Endothelial cell of umbilical vein (primary cell): ENCODE measurements around the gene ZFP14. TPM values are rescaled to one million over a fixed set of nuclear protein-coding genes. Genes with fewer than 3 reads are reported as not detected.
"Not testable (repeated sequence)": the region's sequence is repeated elsewhere in the genome, so short reads cannot be mapped to it uniquely, and the experiment has no call there.

Experiments used
- BruUV-seq: library from RNA; stranded (reverse); fragments of 400-500 nt; replicated peaks from 2 replicates; lab custom pipeline; 2021; lab: Mats Ljungman, UMichigan
- CTCF ChIA-PET: fragments of 300-600, 350-600 bp; sonication (Branson Sonifier 250); formaldehyde crosslinking; loops from one replicate; lab custom pipeline; 2021; ENCODE audit warnings: antibody characterized with exemption, inconsistent platforms; lab: Charles Lee
- POLR2A ChIA-PET: fragments of 300-600, 350-600 bp; sonication (Branson Sonifier 250); formaldehyde crosslinking; loops from one replicate; lab custom pipeline; 2021; ENCODE audit warnings: antibody characterized with exemption, inconsistent platforms; lab: Charles Lee
- DNase-seq: peaks from one replicate; pipeline ENCODE4 v3.0.0-alpha.2; 2011; ENCODE audit warnings: low read depth, low spot score
- FAIRE-seq: peaks from 2 replicates; lab custom pipeline; 2011; peaks lifted over from hg19 to GRCh38; lab: Jason Lieb, UNC
- H2AFZ ChIP-seq: 2 replicates; pipeline ENCODE4 v1.6.0; 2012; ENCODE audit warnings: low read depth, low read length, control low read depth, inconsistent platforms
- H3K27ac ChIP-seq: 2 replicates; pipeline ENCODE4 v1.5.1; 2011; ENCODE audit warnings: low read depth, mild to moderate bottlenecking, control low read depth, low read length, moderate library complexity; ENCODE audit not compliant: insufficient read depth
- H3K27me3 ChIP-seq, 2 experiments: 2 replicates each; pipeline versions ENCODE4 v1.6.0 to v1.6.1; 2011; ENCODE audit warnings: low read length in 2 of 2, mixed read lengths in 1 of 2; ENCODE audit not compliant: control insufficient read depth in 2 of 2, insufficient read depth in 2 of 2
- H3K36me3 ChIP-seq, 2 experiments: 2 replicates in 1 of 2; 3 replicates in 1 of 2; pipeline ENCODE4 v1.5.1; 2011; ENCODE audit warnings: low read length in 2 of 2, mild to moderate bottlenecking in 1 of 2, moderate library complexity in 1 of 2; ENCODE audit not compliant: control insufficient read depth in 2 of 2, insufficient read depth in 2 of 2; ENCODE audit errors: extremely low read depth in 1 of 2
- H3K4me1 ChIP-seq: 3 replicates; pipeline ENCODE4 v1.5.1; 2011; ENCODE audit warnings: mild to moderate bottlenecking, low read length; ENCODE audit not compliant: control insufficient read depth, insufficient read depth; ENCODE audit errors: extremely low read depth
- H3K4me2 ChIP-seq: 2 replicates; pipeline ENCODE4 v1.6.1; 2011; ENCODE audit warnings: low read length, control low read depth, mixed read lengths; ENCODE audit not compliant: insufficient read depth
- H3K4me3 ChIP-seq, 3 experiments: fragments of 200-600 bp in 1 of 3; sonication (generic), shearing (Covaris generic) in 1 of 3; replicated peaks in 1 of 3; 2 replicates each; pipeline ENCODE4 v1.5.1; 2011 to 2016; ENCODE audit warnings: control low read depth in 3 of 3, low read length in 3 of 3, mild to moderate bottlenecking in 2 of 3, inconsistent platforms in 1 of 3, low read depth in 1 of 3, moderate library complexity in 1 of 3; ENCODE audit not compliant: insufficient read depth in 1 of 3
- H3K79me2 ChIP-seq: 2 replicates; pipeline ENCODE4 v1.6.0; 2012; ENCODE audit warnings: low read length, inconsistent platforms; ENCODE audit not compliant: control insufficient read depth, insufficient read depth
- H3K9ac ChIP-seq: replicated peaks from 2 replicates; pipeline ENCODE3; 2011; ENCODE audit warnings: low read length, control low read depth; ENCODE audit not compliant: insufficient read depth; ENCODE audit errors: extremely low read depth
- H3K9me1 ChIP-seq: replicated peaks from 3 replicates; pipeline ENCODE4 v1.6.0; 2011; ENCODE audit warnings: mild to moderate bottlenecking, low read length; ENCODE audit not compliant: control insufficient read depth, insufficient read depth; ENCODE audit errors: extremely low read depth
- H3K9me3 ChIP-seq: replicated peaks from 2 replicates; pipeline ENCODE4 v1.5.1; 2012; ENCODE audit warnings: low read length, inconsistent platforms; ENCODE audit not compliant: control insufficient read depth, insufficient read depth
- H4K20me1 ChIP-seq: replicated peaks from 2 replicates; pipeline ENCODE3; 2011; ENCODE audit warnings: mild to moderate bottlenecking, low read length; ENCODE audit not compliant: control insufficient read depth, insufficient read depth; ENCODE audit errors: extremely low read depth
- dilution Hi-C: fragments of 300-500 bp; cut with MboI; formaldehyde crosslinking; loops from one replicate; pipeline ENCODE4 v1.15.0; 2019; ENCODE audit warnings: low sequenced_read_pairs; ENCODE audit not compliant: extremely low pct_ligation_motif_present
- intact Hi-C: fragments of 100-400 bp; cut with micrococcal nuclease; formaldehyde crosslinking; loops from one replicate; pipeline ENCODE4 v1.10.0; 2022
- polyA plus RNA-seq, 4 experiments: library from polyadenylated mRNA; depleted of rRNA in 3 of 4; stranded (reverse) in 3 of 4; unstranded in 1 of 4; fragments of >200 nt; gene quantifications; 2 replicates each; pipeline versions ENCODE4 v1.2.1 to v1.2.3, GENCODE V29; 2011 to 2012; ENCODE audit warnings: missing spikeins in 1 of 4
- total RNA-seq: library from RNA; stranded (reverse); gene quantifications from 2 replicates; pipeline ENCODE4 v1.2.3, GENCODE V29; 2021

Gene ZFP14
- total and polyA plus RNA-seq, 2 donors (not counting 3 experiments of a cell fraction or from before 2014, with no cell fraction given): 0.59 to 2.6 TPM

GRCh38 chr19:36309759-36310158, 69.2 kb downstream of the ZFP14 start:
- H3K9ac ChIP-seq, H3K36me3 ChIP-seq, H3K79me2 ChIP-seq, POLR2A ChIA-PET, H3K9me1 ChIP-seq, H3K27ac ChIP-seq, H2AFZ ChIP-seq, H3K4me1 ChIP-seq, CTCF ChIA-PET, H3K27me3 ChIP-seq, H3K4me3 ChIP-seq, intact Hi-C loops, DNase-seq, dilution Hi-C loops, H3K9me3 ChIP-seq, BruUV-seq, H3K4me2 ChIP-seq, FAIRE-seq, H4K20me1 ChIP-seq: not testable (repeated sequence)

- H3K9ac ChIP-seq, H3K4me1 ChIP-seq, DNase-seq, H3K4me3 ChIP-seq, BruUV-seq, H3K27ac ChIP-seq, H3K4me2 ChIP-seq, FAIRE-seq, H3K9me1 ChIP-seq, CTCF ChIA-PET, POLR2A ChIA-PET, H3K36me3 ChIP-seq, H2AFZ ChIP-seq, H3K79me2 ChIP-seq, H4K20me1 ChIP-seq, intact Hi-C loops, H3K9me3 ChIP-seq, dilution Hi-C loops, H3K27me3 ChIP-seq: not testable (repeated sequence)
Observed at GRCh38 chr19:36309309-36309708, 69.7 kb downstream of the ZFP14 start.

- DNase-seq, intact Hi-C loops: not testable (repeated sequence)
Observed at GRCh38 chr19:36292317-36292716, 86.7 kb downstream of the ZFP14 start.

More at GRCh38 chr19:36292317-36292716, 86.7 kb downstream of the ZFP14 start:
- CTCF ChIA-PET, H2AFZ ChIP-seq, H3K36me3 ChIP-seq, BruUV-seq, FAIRE-seq, H3K27me3 ChIP-seq, H3K9me1 ChIP-seq, dilution Hi-C loops, H3K9me3 ChIP-seq, POLR2A ChIA-PET, H3K27ac ChIP-seq, H3K4me1 ChIP-seq, H3K79me2 ChIP-seq, H4K20me1 ChIP-seq, H3K4me3 ChIP-seq, H3K9ac ChIP-seq, H3K4me2 ChIP-seq: not testable (repeated sequence)

Other genes with a start within 250 kb of the ZFP14 start
- 722 and 777 TPM in 2 replicates for gene CAPNS1, start 239.1 kb downstream of the ZFP14 start, total RNA-seq
- gene CAPNS1, start 239.1 kb downstream of the ZFP14 start, polyA plus RNA-seq: 1,095 and 1,235 TPM in 2 replicates
- 26.8 and 35.2 TPM in 2 replicates for gene COX7A1, start 226.8 kb downstream of the ZFP14 start, total RNA-seq
- gene COX7A1, start 226.8 kb downstream of the ZFP14 start, polyA plus RNA-seq: 10.6 and 11.6 TPM in 2 replicates
- gene ZNF565, start 164.5 kb downstream of the ZFP14 start, total RNA-seq: 3.1 and 3.6 TPM in 2 replicates
- gene ZNF565, start 164.5 kb downstream of the ZFP14 start, polyA plus RNA-seq: 1.4 and 1.8 TPM in 2 replicates
- gene ZNF146, start 164.1 kb downstream of the ZFP14 start, total RNA-seq: 63.3 and 65.9 TPM in 2 replicates
- 9.7 and 17.8 TPM in 2 replicates for gene ZNF146, start 164.1 kb downstream of the ZFP14 start, polyA plus RNA-seq
- 3.7 and 3.9 TPM in 2 replicates for gene ZFP82, start 39.4 kb upstream of the ZFP14 start, total RNA-seq
- gene ZFP82, start 39.4 kb upstream of the ZFP14 start, polyA plus RNA-seq: 1.4 and 1.8 TPM in 2 replicates
- 8.3 and 8.5 TPM in 2 replicates for gene ZNF566, start 110.4 kb upstream of the ZFP14 start, total RNA-seq
- 4.0 and 4.7 TPM in 2 replicates for gene ZNF566, start 110.4 kb upstream of the ZFP14 start, polyA plus RNA-seq
- 10.5 and 13.9 TPM in 2 replicates for gene ZNF260, start 149.1 kb upstream of the ZFP14 start, total RNA-seq
- 2.4 and 2.7 TPM in 2 replicates for gene ZNF260, start 149.1 kb upstream of the ZFP14 start, polyA plus RNA-seq
- 5.3 and 8.4 TPM in 2 replicates for gene ZNF529, start 194.1 kb upstream of the ZFP14 start, total RNA-seq
- gene ZNF529, start 194.1 kb upstream of the ZFP14 start, polyA plus RNA-seq: 4.1 and 4.9 TPM in 2 replicates
- 4.2 and 4.3 TPM in 2 replicates for gene ZNF382, start 226.1 kb upstream of the ZFP14 start, total RNA-seq
- gene ZNF382, start 226.1 kb upstream of the ZFP14 start, polyA plus RNA-seq: 1.4 and 1.8 TPM in 2 replicates